Kidney epithelial cell (primary cell): ENCODE data around the gene PREPL. TPM values are rescaled to one million over a fixed set of nuclear protein-coding genes. Genes with fewer than 3 reads are reported as not detected.

Experiments used
- DNase-seq: peaks from one replicate; pipeline ENCODE4 v3.0.0-alpha.2; 2010; ENCODE audit warnings: low read depth
- H3K27me3 ChIP-seq: 2 replicates; pipeline ENCODE4 v1.6.0; 2011; ENCODE audit warnings: low read length; ENCODE audit not compliant: control insufficient read depth, insufficient read depth
- H3K36me3 ChIP-seq: 2 replicates; pipeline ENCODE4 v1.5.1; 2011; ENCODE audit warnings: low read length; ENCODE audit not compliant: control insufficient read depth, insufficient read depth
- H3K4me3 ChIP-seq: 2 replicates; pipeline ENCODE4 v1.5.1; 2011; ENCODE audit warnings: low read depth, mild to moderate bottlenecking, control low read depth, low read length
- CTCF ChIP-seq: IDR thresholded peaks from 2 replicates; pipeline ENCODE4 v1.5.1; 2011; ENCODE audit warnings: mild to moderate bottlenecking, moderate library complexity, low read length, control low read depth, inconsistent platforms; ENCODE audit not compliant: insufficient read depth, poor library complexity, severe bottlenecking
- total RNA-seq: library from RNA; depleted of rRNA; stranded (reverse); fragments of >200 nt; gene quantifications from 2 replicates; pipeline ENCODE4 v1.2.3, GENCODE V29; 2015

The PREPL gene
- total RNA-seq, 1 donor from 2014 or later: 22.7 TPM

GRCh38 chr2:44347526-44347925 lies 13.8 kb downstream of the PREPL start:
- no peak for DNase-seq
- H3K36me3 ChIP-seq: no peaks in the 10 kb centered on the region
- no peak for TF ChIP-seq CTCF
- no peaks in the 10 kb centered on the region for H3K27me3 ChIP-seq
- H3K4me3 ChIP-seq: no peak overlapping the region

GRCh38 chr2:44342854-44343253 lies 18.4 kb downstream of the PREPL start:
- H3K27me3 ChIP-seq: no peaks in the 10 kb centered on the region
- no peak for DNase-seq
- TF ChIP-seq CTCF: peak; percentile 48

GRCh38 chr2:44335806-44336538 lies 25.3 kb downstream of the PREPL start:
- no peak overlapping the region for H3K4me3 ChIP-seq
- TF ChIP-seq CTCF: no peak
- H3K36me3 ChIP-seq: no peaks in the 10 kb centered on the region
- no peak for DNase-seq
- H3K27me3 ChIP-seq: no peaks in the 10 kb centered on the region

More at GRCh38 chr2:44342854-44343253, 18.4 kb downstream of the PREPL start:
- Histone ChIP-seq H3K36me3 (no peaks in the 10 kb centered on the region), H3K4me3 (no peak overlapping the region)

GRCh38 chr2:44333994-44334393 lies 27.3 kb downstream of the PREPL start:
- TF ChIP-seq CTCF: no peak
- no peak for DNase-seq
- no peaks in the 10 kb centered on the region for H3K36me3 ChIP-seq
- H3K27me3 ChIP-seq: no peaks in the 10 kb centered on the region
- H3K4me3 ChIP-seq: no peak overlapping the region

- Histone ChIP-seq H3K27me3 (no peaks in the 10 kb centered on the region), H3K36me3 (no peaks in the 10 kb centered on the region), H3K4me3 (no peak overlapping the region)
- TF ChIP-seq CTCF: no peak
- no peak for DNase-seq
Observed at GRCh38 chr2:44330801-44331200, 30.5 kb downstream of the PREPL start.

- no peak for DNase-seq
- H3K4me3 ChIP-seq: no peak overlapping the region
- TF ChIP-seq CTCF: no peak
- H3K36me3 ChIP-seq: no peaks in the 10 kb centered on the region
- H3K27me3 ChIP-seq: no peaks in the 10 kb centered on the region
Observed at GRCh38 chr2:44329343-44329742, 32.0 kb downstream of the PREPL start.
